SK-N-SH (cell line): ENCODE results near the gene EFCAB8. TPM values are rescaled to one million over a fixed set of nuclear protein-coding genes. Genes with fewer than 3 reads are reported as not detected.

Experiments used
- CTCF ChIA-PET: fragments of 300-600, 350-600 bp; formaldehyde crosslinking; extraction: SDS; loops from one replicate; lab custom pipeline; 2021; lab: Yijun Ruan, JAX
- POLR2A ChIA-PET: fragments of 350-600 bp; sonication (Branson Sonifier 250); formaldehyde crosslinking; extraction: SDS; loops from one replicate; lab custom pipeline; 2020; ENCODE audit warnings: antibody characterized with exemption, inconsistent platforms; lab: Yijun Ruan, JAX
- DNase-seq: peaks from one replicate; pipeline ENCODE4 v3.0.0; 2012
- H2AFZ ChIP-seq: fragments of 200-600 bp; sonication (generic); 2 replicates; pipeline ENCODE4 v1.8.1; 2016; ENCODE audit warnings: antibody characterized with exemption, mild to moderate bottlenecking, low read depth
- H3F3A ChIP-seq: fragments of 200-600 bp; sonication (generic); replicated peaks from 2 replicates; pipeline ENCODE3; 2016; ENCODE audit warnings: antibody characterized with exemption, mild to moderate bottlenecking; ENCODE audit not compliant: insufficient read depth
- H3K27ac ChIP-seq, 2 experiments: fragments of 200-500 bp in 1 of 2; fragments of 200-600 bp in 1 of 2; sonication (Bioruptor generic) in 1 of 2; sonication (generic), shearing (Covaris generic) in 1 of 2; 2 replicates each; pipeline versions ENCODE4 v1.5.1 to v1.6.1; 2014 to 2016; ENCODE audit warnings: low read depth in 2 of 2, inconsistent platforms in 1 of 2, low read length in 1 of 2, mild to moderate bottlenecking in 1 of 2, mixed read lengths in 1 of 2
- H3K27me3 ChIP-seq: fragments of 200-600 bp; sonication (generic), shearing (Covaris generic); 2 replicates; pipeline ENCODE4 v1.6.1; 2016; ENCODE audit warnings: mixed run types; ENCODE audit not compliant: insufficient read depth
- H3K36me3 ChIP-seq, 2 experiments: fragments of 200-500 bp in 1 of 2; fragments of 200-600 bp in 1 of 2; sonication (Bioruptor generic) in 1 of 2; sonication (generic) in 1 of 2; replicated peaks in 1 of 2; 2 replicates each; pipeline versions ENCODE3 to v1.5.1; 2014 to 2016; ENCODE audit warnings: low read length in 1 of 2, mild to moderate bottlenecking in 1 of 2; ENCODE audit not compliant: insufficient read depth in 2 of 2, control insufficient read depth in 1 of 2
- H3K4me1 ChIP-seq, 2 experiments: fragments of 200-500 bp in 1 of 2; fragments of 200-600 bp in 1 of 2; sonication (Bioruptor generic) in 1 of 2; sonication (generic), shearing (Covaris generic) in 1 of 2; 2 replicates each; pipeline versions ENCODE4 v1.5.1 to v1.6.1; 2014 to 2016; ENCODE audit warnings: low read depth in 1 of 2, low read length in 1 of 2, mixed run types in 1 of 2; ENCODE audit not compliant: insufficient read depth in 2 of 2, control insufficient read depth in 1 of 2
- H3K4me2 ChIP-seq: fragments of 200-600 bp; sonication (generic), shearing (Covaris generic); 2 replicates; pipeline ENCODE4 v1.6.1; 2017; ENCODE audit warnings: mixed run types
- H3K4me3 ChIP-seq, 2 experiments: fragments of 200-500 bp in 1 of 2; fragments of 200-600 bp in 1 of 2; sonication (Bioruptor generic) in 1 of 2; sonication (generic), shearing (Covaris generic) in 1 of 2; 2 replicates each; pipeline versions ENCODE4 v1.5.1 to v1.8.1; 2014 to 2016; ENCODE audit warnings: low read depth in 2 of 2, inconsistent platforms in 1 of 2, low read length in 1 of 2, mild to moderate bottlenecking in 1 of 2, mixed read lengths in 1 of 2, moderate library complexity in 1 of 2
- H3K79me2 ChIP-seq: fragments of 200-600 bp; sonication (generic); 2 replicates; pipeline ENCODE4 v1.8.1; 2017; ENCODE audit warnings: mild to moderate bottlenecking; ENCODE audit not compliant: insufficient read depth
- H3K9ac ChIP-seq: fragments of 200-600 bp; sonication (generic); 2 replicates; pipeline ENCODE4 v1.6.1; 2017; ENCODE audit warnings: mixed run types
- H3K9me2 ChIP-seq: fragments of 200-600 bp; sonication (generic); 2 replicates; pipeline ENCODE4 v1.6.1; 2017; ENCODE audit warnings: mixed run types
- H3K9me3 ChIP-seq: fragments of 200-600 bp; sonication (generic); 2 replicates; pipeline ENCODE4 v1.6.1; 2017; ENCODE audit warnings: mixed run types, mild to moderate bottlenecking, moderate library complexity
- H4K20me1 ChIP-seq: fragments of 200-600 bp; sonication (generic); 2 replicates; pipeline ENCODE4 v1.6.1; 2017; ENCODE audit warnings: mild to moderate bottlenecking, mixed run types; ENCODE audit not compliant: insufficient read depth
- ELF1 ChIP-seq: IDR thresholded peaks from 2 replicates; pipeline ENCODE4 v1.4.0; 2012
- EZH2phosphoT487 ChIP-seq: fragments of 200-600 bp; sonication (generic); IDR thresholded peaks from 2 replicates; pipeline ENCODE4 v1.6.1; 2017; ENCODE audit warnings: low read depth, mixed run types, mild to moderate bottlenecking, antibody characterized with exemption, moderate library complexity, borderline replicate concordance
- FOSL2 ChIP-seq: IDR thresholded peaks from 2 replicates; pipeline ENCODE4 v1.4.0; 2012; ENCODE audit warnings: low read depth, mild to moderate bottlenecking, moderate library complexity, borderline replicate concordance
- FOXM1 ChIP-seq: IDR thresholded peaks from 2 replicates; pipeline ENCODE4 v1.4.0; 2012; ENCODE audit warnings: low read depth, mild to moderate bottlenecking
- GABPA ChIP-seq: IDR thresholded peaks from 2 replicates; pipeline ENCODE4 v1.4.0; 2012; ENCODE audit warnings: low read depth, mild to moderate bottlenecking
- GATA2 ChIP-seq: sonication (generic); formaldehyde crosslinking; IDR thresholded peaks from 2 replicates; pipeline ENCODE4 v1.5.0; 2020; ENCODE audit warnings: mild to moderate bottlenecking, missing genetic modification reagents
- IRF3 ChIP-seq: fragments of 150-350 bp; IDR thresholded peaks from 2 replicates; pipeline ENCODE4 v1.6.1; 2016; ENCODE audit warnings: mild to moderate bottlenecking, low read depth, low read length
- MEF2A ChIP-seq: IDR thresholded peaks from 2 replicates; pipeline ENCODE4 v1.4.0; 2012; ENCODE audit warnings: low read depth, borderline replicate concordance
- NFIC ChIP-seq: IDR thresholded peaks from 2 replicates; pipeline ENCODE4 v1.4.0; 2012; ENCODE audit warnings: borderline replicate concordance
- PBX3 ChIP-seq: IDR thresholded peaks from 2 replicates; pipeline ENCODE4; 2012
- RAD21 ChIP-seq: IDR thresholded peaks from 2 replicates; pipeline ENCODE4 v1.6.1; 2012; ENCODE audit warnings: mild to moderate bottlenecking, low read length
- RCOR1 ChIP-seq: fragments of 150-350 bp; IDR thresholded peaks from 2 replicates; pipeline ENCODE4 v1.6.1; 2017; ENCODE audit warnings: antibody characterized with exemption, low read length
- REST ChIP-seq: IDR thresholded peaks from 2 replicates; pipeline ENCODE4 v1.6.1; 2012; ENCODE audit warnings: mild to moderate bottlenecking, low read depth, low read length, moderate library complexity
- RFX5 ChIP-seq: IDR thresholded peaks from 2 replicates; pipeline ENCODE4 v1.6.1; 2012; ENCODE audit warnings: mild to moderate bottlenecking, improper control_type of control experiment, low read length
- RXRA ChIP-seq: IDR thresholded peaks from 2 replicates; pipeline ENCODE4 v1.4.0; 2012; ENCODE audit warnings: low read depth, mild to moderate bottlenecking, borderline replicate concordance
- SIN3A ChIP-seq: IDR thresholded peaks from 2 replicates; pipeline ENCODE4 v1.6.1; 2012; ENCODE audit warnings: low read depth, mild to moderate bottlenecking, low read length, moderate library complexity, borderline replicate concordance
- TCF12 ChIP-seq: IDR thresholded peaks from 2 replicates; pipeline ENCODE4 v1.4.0; 2012
- TEAD4 ChIP-seq: IDR thresholded peaks from 2 replicates; pipeline ENCODE4 v1.4.0; 2012; ENCODE audit warnings: mild to moderate bottlenecking, borderline replicate concordance; ENCODE audit not compliant: insufficient read depth
- USF1 ChIP-seq: IDR thresholded peaks from 2 replicates; pipeline ENCODE4 v1.4.0; 2012; ENCODE audit warnings: low read depth, borderline replicate concordance
- YY1 ChIP-seq: IDR thresholded peaks from 2 replicates; pipeline ENCODE4 v1.4.0; 2012; ENCODE audit warnings: low read depth, mild to moderate bottlenecking
- WGBS: methylation state at CpG from one replicate; pipeline ENCODE4 v1.1.6; 2017; ENCODE audit warnings: low lambda C conversion rate; 5-methylcytosine and 5-hydroxymethylcytosine counted together
- polyA plus RNA-seq, 3 experiments: library from polyadenylated mRNA; depleted of rRNA; stranded (reverse); fragments of >200 nt; gene quantifications; 2 replicates each; pipeline ENCODE4 v1.2.3, GENCODE V29; 2012

Gene EFCAB8
- polyA plus RNA-seq, 1 of the 3 experiments (the other 2 are of a cell fraction): not detected

- no peaks in the 10 kb centered on the region for H3F3A ChIP-seq
- ChIA-PET POLR2A (no interaction called here), CTCF (interaction anchor here (1.5 kb wide), 1 partner anchor 93 kb away, joined by 4 read pairs; no protein-coding TSS in a partner anchor)
- H3K27ac ChIP-seq: no peak overlapping the region
- H4K20me1 ChIP-seq: no peaks in the 10 kb centered on the region
- H3K9me2 ChIP-seq: no peaks in the 10 kb centered on the region
- H3K9ac ChIP-seq: no peak overlapping the region
- DNase-seq: no peak
- H3K4me1 ChIP-seq: no peaks in the 10 kb centered on the region
- TF ChIP-seq YY1 (no peak), MEF2A (no peak), GATA2 (CRISPR knock-in tag) (no peak), ELF1 (no peak), TEAD4 (no peak), RFX5 (no peak), RXRA (no peak), RCOR1 (no peak), GABPA (no peak), TCF12 (no peak), FOSL2 (no peak), NFIC (no peak), REST (no peak), SIN3A (no peak), USF1 (no peak), RAD21 (no peak), IRF3 (no peak), FOXM1 (no peak), EZH2phosphoT487 (no peak), PBX3 (no peak)
- H3K79me2 ChIP-seq: no peaks in the 10 kb centered on the region
- H3K9me3 ChIP-seq: no peaks in the 10 kb centered on the region
- no peak overlapping the region for H2AFZ ChIP-seq
- no peaks in the 10 kb centered on the region for H3K36me3 ChIP-seq
- no peaks in the 10 kb centered on the region; the same call in 1 of the 2 replicates for H3K27me3 ChIP-seq
- H3K4me3 ChIP-seq: no peak overlapping the region
- 77% methylated on average over 5 of the region's 5 CpGs for WGBS
- H3K4me2 ChIP-seq: no peak overlapping the region
These were observed 24.4 kb downstream of the EFCAB8 start for GRCh38 chr20:32883081-32883480.
